Hematopoietic multipotent progenitor cell treated with erythropoietin and hydrocortisone succinate and interleukin-3 and kit ligand, for 15 days (in vitro differentiated cells): ENCODE data around the gene KIF26B.
"Not testable (repeated sequence)": the region's sequence is repeated elsewhere in the genome, so short reads cannot be mapped to it uniquely, and the experiment has no call there.

Source experiments
- DNase-seq: peaks from one replicate; pipeline ENCODE4 v3.0.0-alpha.2; 2015; ENCODE audit warnings: low spot score

The KIF26B gene

GRCh38 chr1:245685111-245685810 lies 530.5 kb downstream of the KIF26B start:
- no peak for DNase-seq

GRCh38 chr1:245686006-245686405 lies 531.2 kb downstream of the KIF26B start:
- DNase-seq = no peak

GRCh38 chr1:245686446-245687030 lies 531.8 kb downstream of the KIF26B start:
- no peak for DNase-seq

DNA sequence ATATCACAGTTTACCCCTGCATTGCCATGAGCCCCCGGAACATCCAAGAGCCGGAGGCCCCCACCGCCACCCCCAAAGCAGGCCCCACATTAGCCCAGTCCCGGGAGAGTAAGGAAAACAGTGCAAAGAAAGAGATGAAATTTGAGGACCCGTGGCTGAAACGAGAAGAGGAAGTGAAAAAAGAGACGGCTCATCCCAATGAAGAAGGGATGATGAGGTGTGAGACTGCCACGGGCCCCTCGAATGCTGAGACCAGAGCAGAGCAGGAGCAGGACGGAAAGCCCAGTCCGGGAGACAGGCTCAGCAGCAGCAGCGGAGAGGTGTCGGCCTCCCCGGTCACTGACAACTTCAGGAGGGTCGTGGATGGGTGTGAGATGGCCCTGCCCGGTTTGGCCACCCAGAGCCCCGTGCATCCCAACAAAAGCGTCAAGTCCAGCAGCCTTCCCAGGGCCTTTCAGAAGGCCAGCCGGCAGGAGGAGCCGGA lies 532.4 kb downstream of the KIF26B start:
- DNase-seq = no peak

DNA sequence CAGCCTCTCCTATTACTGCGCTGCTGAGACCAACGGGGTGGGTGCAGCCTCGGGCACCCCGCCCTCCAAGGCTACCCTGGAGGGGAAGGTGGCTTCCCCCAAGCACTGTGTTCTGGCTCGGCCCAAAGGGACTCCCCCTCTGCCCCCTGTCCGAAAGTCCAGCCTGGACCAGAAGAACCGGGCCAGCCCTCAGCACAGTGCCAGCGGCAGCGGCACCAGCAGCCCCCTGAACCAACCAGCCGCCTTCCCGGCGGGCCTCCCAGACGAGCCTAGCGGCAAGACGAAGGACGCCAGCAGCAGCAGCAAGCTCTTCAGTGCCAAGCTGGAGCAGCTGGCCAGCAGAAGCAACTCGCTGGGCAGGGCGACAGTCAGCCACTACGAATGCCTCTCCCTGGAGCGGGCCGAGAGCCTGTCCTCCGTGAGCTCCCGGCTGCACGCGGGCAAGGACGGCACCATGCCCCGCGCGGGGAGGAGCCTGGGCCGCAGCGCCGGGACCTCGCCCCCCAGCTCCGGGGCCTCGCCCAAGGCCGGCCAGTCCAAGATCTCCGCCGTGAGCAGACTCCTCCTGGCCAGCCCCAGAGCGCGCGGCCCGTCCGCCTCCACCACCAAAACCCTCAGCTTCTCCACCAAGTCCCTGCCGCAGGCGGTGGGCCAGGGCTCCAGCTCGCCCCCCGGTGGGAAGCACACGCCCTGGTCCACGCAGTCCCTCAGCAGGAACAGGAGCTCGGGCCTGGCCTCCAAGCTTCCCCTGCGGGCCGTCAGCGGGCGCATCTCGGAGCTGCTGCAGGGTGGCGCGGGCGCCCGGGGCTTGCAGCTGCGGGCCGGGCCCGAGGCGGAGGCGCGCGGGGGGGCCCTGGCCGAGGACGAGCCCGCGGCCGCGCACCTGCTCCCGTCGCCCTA lies 533.1 kb downstream of the KIF26B start:
- DNase-seq = no peak

DNA sequence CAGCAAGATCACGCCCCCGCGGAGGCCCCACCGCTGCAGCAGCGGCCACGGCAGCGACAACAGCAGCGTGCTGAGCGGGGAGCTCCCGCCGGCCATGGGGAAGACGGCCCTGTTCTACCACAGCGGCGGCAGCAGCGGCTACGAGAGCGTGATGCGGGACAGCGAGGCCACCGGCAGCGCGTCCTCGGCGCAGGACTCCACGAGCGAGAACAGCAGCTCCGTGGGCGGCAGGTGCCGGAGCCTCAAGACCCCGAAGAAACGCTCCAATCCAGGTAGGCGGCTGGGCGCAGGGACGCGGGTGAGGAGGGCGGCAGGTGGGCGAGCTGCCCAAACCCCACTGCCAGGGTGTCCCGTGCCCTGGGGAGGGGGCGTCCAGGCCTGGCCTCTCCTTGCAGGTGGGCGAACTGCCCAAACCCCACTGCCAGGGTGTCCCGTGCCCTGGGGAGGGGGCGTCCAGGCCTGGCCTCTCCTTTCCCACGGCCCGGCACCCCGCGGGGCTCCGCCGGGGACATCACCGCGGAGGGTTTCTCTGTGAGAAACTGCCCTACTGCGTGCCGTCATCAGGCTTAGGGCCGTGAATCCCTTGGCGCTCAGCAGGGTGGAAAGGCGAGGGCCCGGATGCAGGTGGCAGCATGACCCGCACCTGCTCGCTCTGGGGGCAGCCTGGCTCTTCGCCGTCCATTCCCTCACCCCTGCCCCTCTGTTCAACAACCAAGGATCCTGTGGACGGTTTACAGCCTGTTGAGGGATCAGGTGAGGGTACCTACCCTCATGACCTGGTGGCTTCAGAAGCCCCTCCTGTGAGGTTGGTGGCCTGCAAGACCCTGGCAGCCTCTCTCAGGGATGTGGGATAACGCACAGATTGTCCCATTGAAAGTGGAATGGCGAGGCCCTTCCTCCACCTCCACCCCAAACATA lies 534.0 kb downstream of the KIF26B start:
- DNase-seq = no peak

DNA sequence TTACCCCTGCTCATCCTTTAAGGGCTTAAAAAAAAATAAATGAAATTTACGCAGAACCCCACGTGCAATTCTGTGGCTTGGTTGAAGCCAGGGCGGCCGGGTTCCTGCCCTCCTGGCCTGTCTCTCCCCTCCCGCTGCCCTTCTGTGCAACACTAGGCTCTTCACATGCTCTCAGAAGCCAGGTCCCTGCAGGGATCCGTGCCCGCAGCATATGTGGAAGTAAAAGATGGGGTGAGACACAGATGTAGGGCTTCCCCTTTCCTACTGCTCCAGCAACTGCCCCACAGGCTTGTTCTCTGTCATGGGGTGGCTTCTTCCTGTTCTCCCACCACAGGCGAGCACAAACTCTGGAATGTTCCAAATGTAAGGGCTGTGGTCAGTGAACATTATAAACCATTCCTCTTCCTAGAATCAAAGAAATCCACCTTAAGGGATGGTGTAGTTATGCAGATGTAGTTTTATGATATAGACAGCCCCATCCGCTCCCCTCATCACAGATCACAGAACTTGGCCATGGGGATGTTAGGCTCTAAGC lies 535.4 kb downstream of the KIF26B start:
- DNase-seq = no peak

DNA sequence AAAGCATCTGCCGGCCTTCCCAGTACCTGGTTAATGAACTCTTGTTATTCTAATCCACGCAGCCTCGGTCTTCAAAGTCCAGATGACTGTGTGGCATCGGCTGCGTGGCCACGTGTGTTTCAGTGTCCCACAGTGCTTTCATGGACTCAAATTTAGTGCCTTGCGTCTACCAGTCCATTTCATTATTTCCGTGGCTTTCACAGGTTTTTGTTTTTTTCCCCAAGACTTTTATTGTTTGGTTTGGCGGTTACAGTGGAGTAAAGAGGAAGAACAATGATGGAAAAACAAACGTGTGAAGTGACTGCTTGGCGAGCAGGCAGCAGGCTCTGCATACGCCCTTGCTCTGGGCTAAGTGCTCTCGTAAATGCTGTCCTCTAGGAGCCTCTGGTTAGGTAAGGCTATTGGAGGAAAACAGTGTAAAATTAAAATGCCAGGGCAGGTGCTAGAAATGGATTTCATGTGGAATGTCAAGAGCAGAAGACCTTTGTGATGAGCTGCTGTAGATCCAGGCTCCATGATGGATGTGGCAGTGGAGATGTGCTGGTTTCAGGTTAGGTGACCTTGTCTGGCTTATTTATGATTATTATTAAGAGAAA lies 536.3 kb downstream of the KIF26B start:
- no peak for DNase-seq

- no peak for DNase-seq
These were observed 537.1 kb downstream of the KIF26B start for GRCh38 chr1:245691897-245692296.

DNA sequence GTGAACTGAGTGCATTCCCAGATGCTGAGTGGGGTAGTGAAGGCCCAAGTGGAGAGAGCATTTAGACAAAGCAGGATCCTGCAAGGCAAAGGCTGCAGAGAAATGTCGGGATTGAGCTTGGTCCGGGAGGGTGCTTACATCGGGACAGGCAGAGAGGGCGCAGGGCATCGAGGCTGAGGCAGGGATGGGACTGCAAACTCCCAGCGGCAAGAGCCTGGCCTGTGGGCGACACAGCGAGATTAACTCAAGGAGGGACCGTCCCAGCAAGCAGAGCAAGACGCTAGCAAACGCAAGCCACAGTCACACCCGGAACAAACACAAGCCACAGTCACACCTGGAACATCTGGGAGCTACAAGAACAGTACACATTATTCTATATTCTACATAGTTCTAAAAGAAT lies 537.5 kb downstream of the KIF26B start:
- DNase-seq = no peak

DNA sequence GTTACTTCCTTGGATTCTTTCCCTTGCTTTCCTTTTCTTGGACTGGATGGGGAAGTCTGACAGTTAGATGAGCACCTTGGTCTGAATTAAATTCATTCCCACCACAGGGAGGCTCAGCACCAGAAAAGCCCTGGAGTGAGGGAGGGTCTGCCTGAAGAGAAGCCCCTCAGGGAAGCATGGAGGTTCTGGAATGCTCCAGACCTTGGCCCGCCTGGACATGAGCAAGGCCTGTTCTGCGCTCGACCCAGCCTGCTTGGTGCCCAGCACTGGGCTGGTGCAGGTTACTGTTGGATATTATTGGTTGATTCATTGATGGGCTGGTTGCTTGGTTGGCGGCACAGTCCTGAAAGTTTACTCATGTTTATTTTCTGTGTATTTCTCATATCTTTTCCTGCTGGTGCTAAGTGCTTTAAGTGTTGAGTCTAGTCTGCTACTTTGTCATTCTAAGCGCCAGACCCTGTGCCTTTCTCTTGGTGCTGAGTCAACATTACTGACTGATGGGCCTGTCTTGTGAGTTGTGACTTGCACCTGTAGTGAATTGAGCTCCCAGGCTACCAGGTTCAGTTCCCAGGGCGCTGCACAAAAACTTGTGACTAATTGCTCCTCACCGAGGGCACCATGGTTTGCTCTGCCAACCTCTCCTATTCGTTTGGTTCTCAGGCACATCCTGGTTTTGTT lies 538.5 kb downstream of the KIF26B start:
- DNase-seq = no peak

GRCh38 chr1:245693941-245694752 lies 539.4 kb downstream of the KIF26B start:
- no peak for DNase-seq

GRCh38 chr1:245694753-245695195 lies 540.0 kb downstream of the KIF26B start:
- DNase-seq = no peak

GRCh38 chr1:245695211-245695610 lies 540.4 kb downstream of the KIF26B start:
- DNase-seq = no peak

DNA sequence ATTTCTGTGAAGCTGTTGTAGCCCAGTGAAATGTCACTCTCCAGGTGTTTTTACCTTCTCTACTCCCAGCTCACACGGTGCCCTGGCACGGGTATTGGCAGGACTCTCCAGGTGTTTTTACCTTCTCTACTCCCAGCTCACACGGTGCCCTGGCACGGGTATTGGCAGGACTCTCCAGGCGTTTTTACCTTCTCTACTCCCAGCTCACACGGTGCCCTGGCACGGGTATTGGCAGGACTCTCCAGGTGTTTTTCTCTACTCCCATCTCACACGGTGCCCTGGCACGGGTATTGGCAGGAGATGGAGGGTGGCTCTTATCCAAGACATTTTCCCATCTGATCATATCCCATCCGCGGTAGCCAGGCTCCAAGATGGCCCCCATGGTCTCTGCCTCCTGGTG lies 540.9 kb downstream of the KIF26B start:
- not testable (repeated sequence) for DNase-seq

- no peak for DNase-seq
These were observed 543.3 kb downstream of the KIF26B start for GRCh38 chr1:245698116-245698515.

- DNase-seq = no peak
These were observed 544.1 kb downstream of the KIF26B start for GRCh38 chr1:245698860-245699259.

DNA sequence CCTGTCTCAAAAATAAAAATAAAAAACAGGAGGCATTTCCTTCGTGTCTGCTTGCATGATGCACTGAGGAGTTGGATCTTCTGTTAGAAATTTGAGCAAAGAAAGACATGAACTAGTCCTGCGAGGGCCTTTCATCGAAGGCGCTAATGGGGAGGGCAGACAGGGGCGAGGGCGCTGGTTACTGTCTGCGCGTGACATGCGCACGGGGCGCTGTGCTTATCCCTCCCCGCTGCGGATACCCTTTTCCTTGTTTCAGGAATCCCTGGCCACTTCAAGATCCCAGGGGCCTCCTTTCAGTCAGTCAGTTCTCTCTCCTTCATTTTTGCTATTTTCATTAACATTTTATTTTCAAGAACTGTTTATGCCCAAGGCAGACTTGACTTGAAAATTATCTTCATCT lies 545.8 kb downstream of the KIF26B start:
- DNase-seq = no peak

GRCh38 chr1:245701631-245702030 lies 546.8 kb downstream of the KIF26B start:
- no peak for DNase-seq

DNA sequence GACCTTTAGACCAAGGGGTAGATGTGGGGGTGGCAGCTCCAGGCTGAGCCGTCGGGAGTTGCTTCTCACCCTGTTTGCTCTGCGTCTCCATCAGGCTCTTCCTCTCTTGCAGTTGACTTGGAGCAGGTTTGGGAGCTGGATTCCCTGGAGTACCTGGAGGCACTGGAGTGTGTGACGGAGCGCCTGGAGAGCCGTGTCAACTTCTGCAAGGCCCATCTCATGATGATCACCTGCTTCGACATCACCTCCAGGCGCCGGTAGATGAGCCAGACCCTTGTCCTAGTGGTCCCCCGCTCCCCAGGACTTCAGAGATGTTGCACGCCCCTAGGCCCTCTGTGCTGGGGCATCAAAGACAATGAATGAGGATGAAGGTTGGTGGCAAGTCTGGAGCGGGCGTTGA lies 547.6 kb downstream of the KIF26B start:
- no peak for DNase-seq
